ENCODE measurements around the gene SLC6A20.
A peak's percentile ranks its signal among the peaks of the same experiment; 100 is the strongest.
"Not testable (repeated sequence)": the region's sequence is repeated elsewhere in the genome, so short reads cannot be mapped to it uniquely, and the experiment has no call there.

Gene SLC6A20

GRCh38 chr3:45756055-45756454 is 40.3 kb downstream of the SLC6A20 start:
- DNase-seq = no peak

- DNase-seq = no peak
Observed at GRCh38 chr3:45754461-45754860, 41.9 kb downstream of the SLC6A20 start.

- no peak for DNase-seq
Observed at GRCh38 chr3:45753095-45753494, 43.2 kb downstream of the SLC6A20 start.

DNA sequence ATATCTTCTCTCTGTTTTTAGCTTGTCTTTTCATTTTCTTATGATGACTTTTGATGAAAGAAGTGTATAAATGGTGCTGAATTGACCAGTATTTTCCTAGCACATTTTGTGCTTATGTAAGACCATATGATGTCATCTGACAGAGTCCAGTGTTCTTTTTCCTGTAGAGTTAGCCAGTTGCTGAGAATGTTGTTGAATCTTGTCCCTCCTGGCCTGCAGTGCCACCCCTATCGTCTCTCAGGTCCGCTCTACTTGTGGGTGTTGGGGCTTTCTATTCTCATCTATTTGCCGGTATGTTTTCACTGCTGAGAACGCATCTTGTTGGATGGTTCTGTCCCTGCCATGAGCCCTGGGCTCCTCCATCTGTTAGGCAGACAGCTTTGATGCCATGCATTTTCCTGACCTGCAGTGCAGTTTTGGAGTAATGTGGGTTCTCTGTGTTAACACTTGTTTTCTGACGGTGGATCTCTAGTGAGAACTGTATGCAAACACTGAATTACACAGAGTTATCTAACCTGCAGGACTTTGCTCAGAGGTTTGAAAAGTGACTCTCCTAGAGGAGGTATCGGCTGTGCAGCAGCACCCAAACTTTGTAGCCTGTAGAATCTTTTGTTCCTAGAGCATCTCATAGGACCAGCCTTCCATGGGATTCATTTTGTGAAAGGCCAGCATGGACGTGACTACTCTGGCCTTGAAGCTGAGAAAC is 44.6 kb downstream of the SLC6A20 start:
- no peak for DNase-seq

DNA sequence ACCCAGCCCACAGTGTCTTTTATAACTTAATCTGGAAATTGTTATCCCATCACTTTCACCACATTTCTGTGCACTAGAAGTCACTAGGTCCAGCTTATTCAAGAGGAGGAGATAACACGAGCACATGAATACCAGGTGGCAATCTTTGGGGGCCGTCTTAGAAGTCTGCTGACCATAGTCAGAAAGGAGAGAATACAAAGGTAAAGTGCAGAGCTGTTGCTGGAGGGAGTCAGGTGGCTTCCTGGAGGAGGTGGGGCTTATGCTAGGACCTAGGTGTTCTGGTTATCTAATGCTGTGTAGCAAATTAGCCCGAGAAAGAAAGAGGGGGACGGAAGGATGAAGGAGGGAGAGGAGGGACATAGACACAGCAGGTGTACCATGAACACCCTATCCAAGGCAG is 46.5 kb downstream of the SLC6A20 start:
- no peak for DNase-seq

DNA sequence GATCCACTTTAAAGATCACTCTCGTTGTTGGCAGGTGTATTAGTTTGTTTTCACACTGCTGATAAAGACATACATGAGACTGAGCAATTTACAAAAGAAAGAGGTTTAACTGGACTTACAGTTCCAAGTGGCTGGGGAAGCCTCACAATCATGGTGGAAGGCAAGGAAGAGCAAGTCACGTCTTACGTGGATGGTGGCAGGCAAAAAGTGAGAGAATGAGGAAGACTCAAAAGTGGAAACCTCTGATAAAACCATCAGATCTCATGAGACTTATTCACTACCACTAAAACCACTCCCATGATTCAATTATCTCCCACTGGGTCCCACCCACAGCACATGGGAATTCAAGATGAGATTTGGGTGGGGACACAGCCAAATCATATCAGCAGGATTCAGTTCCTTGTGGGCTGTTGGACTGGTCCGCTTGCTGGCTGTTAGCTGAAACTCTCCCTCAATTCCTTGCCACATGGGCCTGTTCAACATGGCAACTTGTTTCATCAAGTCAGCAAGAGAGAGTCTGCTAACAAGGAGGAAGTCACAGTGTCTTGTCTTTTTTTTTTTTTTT is 47.2 kb downstream of the SLC6A20 start:
- DNase-seq = not testable (repeated sequence)

GRCh38 chr3:45748068-45748467 is 48.3 kb downstream of the SLC6A20 start:
- no peak for DNase-seq

GRCh38 chr3:45746777-45747622 is 49.3 kb downstream of the SLC6A20 start:
- DNase-seq = no peak

- no peak for DNase-seq
Observed at GRCh38 chr3:45746165-45746776, 50.1 kb downstream of the SLC6A20 start.

GRCh38 chr3:45742461-45743089 is 53.8 kb downstream of the SLC6A20 start:
- DNase-seq = no peak

- peak in 1 of 2 donors; percentile 16 for DNase-seq
Observed at GRCh38 chr3:45741742-45742460, 54.4 kb downstream of the SLC6A20 start.

DNA sequence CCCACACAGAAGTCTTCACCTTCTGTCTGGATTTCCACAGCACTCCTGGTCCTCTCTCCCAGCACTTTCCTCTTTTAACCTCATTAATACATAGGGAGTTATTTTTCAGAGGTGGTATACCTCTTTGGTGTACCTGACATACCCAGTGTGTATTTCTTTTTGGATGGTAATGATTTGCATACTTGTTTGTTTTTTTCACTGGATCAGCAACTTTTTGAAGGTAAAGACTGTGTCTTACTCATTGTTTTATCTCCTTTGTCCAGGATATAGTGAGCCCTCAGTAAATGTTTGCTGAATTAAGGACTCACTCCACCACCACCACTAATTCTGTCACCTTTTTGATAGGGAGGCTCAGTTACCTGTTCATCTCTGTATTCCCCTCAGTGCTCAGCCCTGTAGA is 55.1 kb downstream of the SLC6A20 start:
- DNase-seq = no peak

- DNase-seq = no peak
Observed at GRCh38 chr3:45739991-45740390, 56.3 kb downstream of the SLC6A20 start.

DNA sequence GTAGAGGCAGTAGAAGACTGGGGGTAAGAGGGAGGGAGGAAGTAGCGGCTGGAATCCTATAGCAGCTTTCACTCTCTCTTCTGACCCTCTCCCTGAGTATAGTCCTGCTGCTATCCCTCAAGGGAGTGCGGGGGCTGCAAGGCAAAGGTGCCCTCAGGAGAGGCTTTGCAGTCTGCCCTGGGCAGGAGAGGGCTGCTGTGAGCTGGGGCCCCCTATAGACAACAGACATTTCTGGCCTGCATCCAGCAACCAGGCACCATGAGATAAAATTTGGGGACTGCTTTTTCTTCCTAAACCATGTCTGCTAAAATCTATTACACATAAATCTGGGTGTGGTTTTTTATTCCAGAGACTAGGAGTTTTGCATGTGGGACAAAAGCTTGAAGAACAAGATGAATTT is 59.1 kb downstream of the SLC6A20 start:
- no peak for DNase-seq

DNA sequence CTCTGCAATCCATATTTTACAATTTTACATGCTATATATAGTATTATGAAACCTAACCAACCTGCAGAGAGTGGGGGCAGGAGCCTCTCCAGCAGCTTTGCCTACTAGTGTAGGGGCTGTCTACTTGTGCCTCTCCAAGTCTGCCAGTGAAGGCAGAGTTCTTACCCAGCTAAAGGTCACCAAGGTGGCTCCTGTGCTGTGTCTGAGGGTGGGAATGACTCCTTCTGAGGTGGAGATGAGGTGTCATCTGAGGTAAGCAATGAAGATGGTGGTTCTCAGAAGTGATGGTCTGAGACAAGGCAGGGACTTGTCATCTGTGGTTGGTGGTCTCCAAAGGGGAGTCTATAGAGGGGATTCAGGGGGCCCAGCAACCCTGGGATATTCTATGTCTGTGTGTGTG is 59.6 kb downstream of the SLC6A20 start:
- no peak for DNase-seq

DNA sequence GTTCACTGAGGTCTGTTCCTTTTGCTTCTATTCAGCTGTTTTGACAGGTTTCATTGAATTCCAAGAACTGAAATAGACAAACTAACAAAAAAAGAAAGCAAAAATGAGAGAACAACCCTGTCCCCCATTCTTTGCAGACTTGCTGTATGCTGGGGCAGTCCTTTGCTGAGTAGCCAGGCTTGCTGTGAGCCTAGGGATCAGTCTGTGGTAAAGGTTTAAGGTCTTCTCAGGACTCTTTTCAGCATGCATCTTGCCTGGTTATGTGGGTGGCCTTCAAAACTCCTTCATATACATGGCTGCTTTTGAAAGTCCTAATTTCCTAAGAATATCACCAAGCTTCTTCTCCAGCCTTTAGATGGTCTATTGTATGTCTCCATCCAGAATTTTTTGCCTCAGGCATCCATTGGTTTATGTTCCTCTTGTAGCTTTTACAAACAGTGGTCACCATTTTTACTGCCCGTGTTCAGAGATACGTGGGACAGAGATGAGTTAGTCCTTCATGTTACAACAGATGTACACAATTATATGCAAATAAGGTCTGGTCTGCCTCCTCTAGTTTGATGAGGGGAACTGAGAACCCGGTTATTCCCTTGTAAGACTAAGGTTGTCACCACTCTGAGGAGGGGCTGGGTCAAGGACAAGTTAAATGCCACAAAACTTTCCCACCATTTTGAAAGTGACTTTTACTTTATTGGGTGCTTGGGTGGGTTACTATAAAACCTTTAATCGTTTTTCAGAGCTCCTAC is 65.8 kb downstream of the SLC6A20 start:
- DNase-seq = no peak

- DNase-seq = no peak
Observed at GRCh38 chr3:45729614-45730013, 66.7 kb downstream of the SLC6A20 start.

DNA sequence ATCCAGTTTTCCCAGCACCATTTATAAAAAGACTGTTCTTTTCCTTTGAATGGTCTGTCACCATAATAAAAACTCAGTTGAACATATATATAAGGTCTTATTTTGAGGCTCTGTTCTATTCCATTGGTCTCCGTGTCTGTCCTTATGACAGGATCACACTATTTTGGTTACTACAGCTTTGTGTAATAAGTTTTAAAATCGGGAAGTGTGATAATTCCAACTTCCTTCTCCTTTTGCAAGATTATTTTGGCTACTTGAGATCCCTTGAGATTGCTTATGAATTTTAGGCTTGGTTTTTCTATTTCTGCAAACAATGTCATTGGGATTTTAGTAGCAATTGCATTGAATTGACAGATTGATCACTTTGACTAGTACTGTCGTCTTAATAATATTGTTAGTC is 71.4 kb downstream of the SLC6A20 start:
- no peak for DNase-seq

GRCh38 chr3:45719655-45720487 is 76.5 kb downstream of the SLC6A20 start:
- no peak for DNase-seq

- DNase-seq = no peak
Observed at GRCh38 chr3:45716790-45717336, 79.5 kb downstream of the SLC6A20 start.
